VCaP (cell line): ENCODE measurements around the gene PAPOLG.
"Not testable (repeated sequence)": the region's sequence is repeated elsewhere in the genome, so short reads cannot be mapped to it uniquely, and the experiment has no call there.

Source experiments
- H3K27ac ChIP-seq: fragments of 450-650 bp; 2 replicates; pipeline ENCODE4 v1.5.1; 2017
- TF ChIP-seq, protein P1 (sequence below): fragments of 450-650 bp; conservative IDR thresholded peaks from 2 replicates; pipeline ENCODE4 v1.5.1; 2017; ENCODE audit warnings: mild to moderate bottlenecking, moderate library complexity

The PAPOLG gene

DNA sequence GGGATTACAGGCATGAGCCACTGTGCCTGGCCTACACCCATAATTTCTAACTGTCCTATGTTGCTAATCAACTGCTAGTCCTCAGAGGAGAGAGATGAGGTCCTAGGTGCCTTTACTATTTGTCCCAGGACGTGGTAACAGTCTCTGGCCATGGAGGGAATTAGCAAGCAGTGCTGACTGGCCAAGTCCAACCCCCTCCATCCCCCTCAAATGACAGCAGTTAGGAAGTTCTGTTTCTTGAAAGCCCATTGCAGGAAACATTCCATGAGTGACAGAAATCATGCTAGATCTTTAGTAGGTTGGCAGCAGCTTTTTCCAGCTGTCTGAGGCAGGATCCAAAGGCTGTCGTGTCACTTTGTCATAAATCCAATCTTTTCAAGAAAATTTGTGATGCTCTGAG is 69.6 kb downstream of the PAPOLG start:
- H3K27ac ChIP-seq = no peak overlapping the region
- TF ChIP-seq, protein P1, sequence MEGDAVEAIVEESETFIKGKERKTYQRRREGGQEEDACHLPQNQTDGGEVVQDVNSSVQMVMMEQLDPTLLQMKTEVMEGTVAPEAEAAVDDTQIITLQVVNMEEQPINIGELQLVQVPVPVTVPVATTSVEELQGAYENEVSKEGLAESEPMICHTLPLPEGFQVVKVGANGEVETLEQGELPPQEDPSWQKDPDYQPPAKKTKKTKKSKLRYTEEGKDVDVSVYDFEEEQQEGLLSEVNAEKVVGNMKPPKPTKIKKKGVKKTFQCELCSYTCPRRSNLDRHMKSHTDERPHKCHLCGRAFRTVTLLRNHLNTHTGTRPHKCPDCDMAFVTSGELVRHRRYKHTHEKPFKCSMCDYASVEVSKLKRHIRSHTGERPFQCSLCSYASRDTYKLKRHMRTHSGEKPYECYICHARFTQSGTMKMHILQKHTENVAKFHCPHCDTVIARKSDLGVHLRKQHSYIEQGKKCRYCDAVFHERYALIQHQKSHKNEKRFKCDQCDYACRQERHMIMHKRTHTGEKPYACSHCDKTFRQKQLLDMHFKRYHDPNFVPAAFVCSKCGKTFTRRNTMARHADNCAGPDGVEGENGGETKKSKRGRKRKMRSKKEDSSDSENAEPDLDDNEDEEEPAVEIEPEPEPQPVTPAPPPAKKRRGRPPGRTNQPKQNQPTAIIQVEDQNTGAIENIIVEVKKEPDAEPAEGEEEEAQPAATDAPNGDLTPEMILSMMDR = no peak

DNA sequence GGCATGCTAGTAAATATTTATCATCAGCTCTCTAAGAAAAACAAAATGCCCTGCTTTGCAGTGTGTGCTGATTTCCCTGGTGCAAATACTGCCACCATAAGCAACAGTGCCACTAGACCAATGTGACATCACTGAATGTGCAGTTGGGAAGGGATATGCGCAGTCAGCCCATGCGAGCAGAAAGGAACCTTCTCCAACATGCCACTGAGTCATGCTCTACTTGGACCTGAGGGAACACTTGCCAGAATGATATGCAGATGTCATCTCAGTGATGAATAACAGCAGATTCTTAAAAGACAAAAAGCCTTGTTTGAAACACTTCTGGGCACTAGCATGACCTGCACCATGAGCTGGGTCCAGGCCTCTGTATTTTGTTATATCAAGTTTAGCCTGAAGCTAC is 70.0 kb downstream of the PAPOLG start:
- H3K27ac ChIP-seq = no peak overlapping the region
- TF ChIP-seq, protein P1 = no peak

DNA sequence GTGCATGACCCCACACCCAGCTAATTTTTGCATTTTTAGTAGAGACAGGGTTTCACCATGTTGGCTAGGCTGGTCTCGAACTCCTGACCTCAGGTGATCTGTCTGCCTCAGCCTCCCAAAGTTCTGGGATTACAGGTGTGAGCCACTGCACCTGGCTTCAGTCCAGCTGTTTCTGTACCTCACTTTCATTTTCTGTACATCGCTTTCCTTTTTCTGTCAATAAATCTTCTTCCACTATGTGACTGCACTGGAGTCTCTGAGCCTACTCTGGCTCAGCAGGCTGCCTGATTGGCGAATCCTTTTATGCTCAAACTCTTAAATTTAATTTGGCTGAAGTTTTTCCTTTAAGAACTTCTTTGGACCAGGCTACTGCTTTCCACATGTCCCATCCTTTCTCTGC is 70.8 kb downstream of the PAPOLG start:
- not testable (repeated sequence) for H3K27ac ChIP-seq

DNA sequence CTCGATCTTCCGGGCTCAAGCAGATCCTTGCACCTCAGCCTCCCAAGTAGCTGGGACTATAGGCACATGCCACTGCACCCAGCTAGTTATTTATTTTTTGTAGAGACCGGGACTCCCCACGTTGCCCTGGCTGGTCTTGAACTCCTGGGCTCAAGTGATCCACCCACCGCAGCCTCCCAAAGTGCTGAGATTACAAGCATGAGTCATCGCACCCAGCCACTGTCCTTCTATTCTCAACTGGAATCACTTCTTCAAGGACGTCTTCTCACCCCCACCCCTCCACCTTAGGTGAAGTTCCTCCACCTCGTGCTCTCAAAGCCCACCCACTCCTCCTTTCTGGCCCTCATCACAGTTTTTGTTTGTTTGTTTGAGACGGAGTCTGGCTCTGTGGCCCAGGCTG is 71.3 kb downstream of the PAPOLG start:
- TF ChIP-seq, protein P1 = no peak

DNA sequence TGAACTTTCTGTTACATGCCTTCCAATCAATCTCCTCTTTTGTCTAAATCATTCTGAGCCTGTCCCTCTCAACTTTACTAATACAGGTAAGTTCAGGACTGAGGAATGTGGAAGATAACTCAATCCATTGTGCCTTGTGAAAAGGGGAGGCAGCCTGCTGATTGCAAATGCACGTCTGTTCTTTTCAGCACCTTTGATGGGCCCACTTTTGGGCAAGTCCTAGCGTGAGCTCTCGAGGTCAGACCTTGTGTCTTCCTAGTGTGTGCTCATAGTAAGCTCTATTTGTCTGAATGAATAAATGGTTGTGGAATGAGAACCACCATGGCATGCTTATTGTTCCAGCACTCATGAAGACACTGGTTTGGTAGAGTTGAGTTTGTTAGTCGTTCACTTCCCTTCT is 74.9 kb downstream of the PAPOLG start:
- no peak overlapping the region for H3K27ac ChIP-seq
- TF ChIP-seq, protein P1 = no peak

More for the DNA sequence above, 71.3 kb downstream of the PAPOLG start:
- no peak overlapping the region for H3K27ac ChIP-seq

DNA sequence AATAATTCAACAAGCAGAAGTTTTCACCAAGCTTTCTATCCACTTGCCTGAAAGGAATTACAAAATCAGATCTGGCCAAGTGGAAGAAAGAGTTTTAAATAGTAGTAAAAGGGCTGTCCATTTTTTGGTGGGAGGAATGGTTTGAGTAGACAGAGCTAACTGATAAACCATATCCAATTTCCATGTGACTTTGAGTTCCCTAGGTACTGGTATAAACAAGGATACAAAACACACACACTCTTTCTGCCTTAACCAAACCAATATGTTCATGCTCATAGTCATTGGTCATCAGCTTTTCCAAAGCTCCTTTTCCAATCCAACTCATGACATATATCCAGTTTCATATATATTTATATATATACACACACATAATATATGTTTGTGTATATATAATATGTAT is 75.9 kb downstream of the PAPOLG start:
- TF ChIP-seq, protein P1 = no peak

DNA sequence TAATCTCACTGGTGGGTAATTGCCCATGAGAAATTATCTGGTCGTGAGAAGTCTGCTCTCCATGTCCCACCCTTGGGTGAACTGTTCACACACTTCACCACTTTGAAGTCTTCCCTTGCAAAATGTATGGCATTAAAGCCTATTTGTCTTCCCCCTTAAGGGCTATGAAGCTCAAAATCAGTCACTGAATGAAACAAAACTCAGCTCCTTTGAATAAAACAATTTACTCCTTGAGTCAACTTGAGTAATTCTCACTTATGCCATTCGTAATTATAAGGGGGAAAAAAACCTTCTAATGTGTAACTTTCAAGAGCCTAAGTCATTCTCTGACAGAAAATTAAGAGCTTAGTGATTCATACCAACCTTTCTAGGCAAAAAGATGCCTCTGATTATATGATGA is 76.6 kb downstream of the PAPOLG start:
- TF ChIP-seq, protein P1 = no peak
- no peak overlapping the region for H3K27ac ChIP-seq

More for the DNA sequence above, 75.9 kb downstream of the PAPOLG start:
- H3K27ac ChIP-seq = no peak overlapping the region

DNA sequence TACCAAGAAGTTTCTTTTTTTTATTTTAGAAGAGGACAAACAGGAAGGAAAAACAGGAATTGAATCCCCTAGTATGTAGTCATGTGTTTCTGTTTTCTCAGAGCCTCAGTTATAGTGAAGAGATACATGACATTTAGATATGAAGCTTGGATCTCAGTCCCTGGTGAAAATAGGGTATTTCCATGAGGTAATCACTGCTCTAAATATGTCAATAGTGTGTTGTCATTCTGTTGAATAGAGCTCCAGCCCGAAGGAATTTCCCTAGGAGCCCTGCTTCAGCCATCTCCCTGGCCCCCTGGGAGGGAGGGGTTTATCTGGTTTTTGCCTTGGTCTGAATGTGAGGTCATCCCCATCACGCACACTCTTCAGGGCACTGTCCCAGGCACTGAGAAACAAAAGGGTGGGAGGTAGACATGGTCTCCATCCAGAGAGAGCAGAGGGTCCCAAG is 78.2 kb downstream of the PAPOLG start:
- no peak overlapping the region for H3K27ac ChIP-seq
- TF ChIP-seq, protein P1 = no peak
